GM23338 (cell line): ENCODE results near the gene MEGF10. TPM values are rescaled to one million over a fixed set of nuclear protein-coding genes. Genes with fewer than 3 reads are reported as not detected.

ENCODE experiments used
- ATAC-seq: fragments of 200-7000 bp; cut with Tn5 transposase; 3 replicates; pipeline ENCODE4 v1.9.1; 2020
- DNase-seq: peaks from one replicate; pipeline ENCODE4 v3.0.0-alpha.2; 2015; ENCODE audit warnings: low spot score
- H2AFZ ChIP-seq: fragments of 200-600 bp; sonication (generic); 2 replicates; pipeline ENCODE4 v1.8.0; 2016; ENCODE audit warnings: antibody characterized with exemption, mild to moderate bottlenecking, moderate library complexity
- H3F3A ChIP-seq: fragments of 200-600 bp; sonication (generic); replicated peaks from 2 replicates; pipeline ENCODE4 v1.8.0; 2017; ENCODE audit warnings: antibody characterized with exemption, mixed run types, low read depth
- H3K27ac ChIP-seq: fragments of 200-600 bp; sonication (generic); 2 replicates; pipeline ENCODE4 v1.6.1; 2016; ENCODE audit warnings: low read depth
- H3K27me3 ChIP-seq: fragments of 200-600 bp; sonication (generic); 2 replicates; pipeline ENCODE4 v1.8.0; 2016; ENCODE audit warnings: mild to moderate bottlenecking, mixed run types, moderate library complexity; ENCODE audit not compliant: insufficient read depth
- H3K36me3 ChIP-seq: fragments of 200-600 bp; sonication (generic); 2 replicates; pipeline ENCODE4 v1.8.0; 2016; ENCODE audit warnings: mild to moderate bottlenecking; ENCODE audit not compliant: insufficient read depth
- H3K4me1 ChIP-seq: fragments of 200-600 bp; sonication (generic); 2 replicates; pipeline ENCODE4 v1.8.0; 2016; ENCODE audit warnings: mild to moderate bottlenecking, moderate library complexity; ENCODE audit not compliant: insufficient read depth
- H3K4me2 ChIP-seq: fragments of 200-600 bp; sonication (generic); 2 replicates; pipeline ENCODE4 v1.7.1; 2017; ENCODE audit warnings: mixed run types
- H3K4me3 ChIP-seq: fragments of 200-600 bp; sonication (generic); 2 replicates; pipeline ENCODE4 v1.6.1; 2016; ENCODE audit warnings: mixed run types
- H3K79me2 ChIP-seq: fragments of 200-600 bp; sonication (generic); replicated peaks from 2 replicates; pipeline ENCODE4 v1.8.0; 2017; ENCODE audit warnings: mild to moderate bottlenecking; ENCODE audit not compliant: insufficient read depth
- H3K9me2 ChIP-seq: fragments of 200-600 bp; sonication (generic); 2 replicates; pipeline ENCODE4 v1.8.0; 2017; ENCODE audit not compliant: insufficient read depth
- H4K20me1 ChIP-seq: fragments of 200-600 bp; sonication (generic); replicated peaks from 2 replicates; pipeline ENCODE4 v1.8.0; 2017; ENCODE audit warnings: mild to moderate bottlenecking; ENCODE audit not compliant: insufficient read depth
- H3K27ac Mint-ChIP-seq: 2 replicates; pipeline ENCODE4 v1.8.0; 2020; ENCODE audit warnings: inconsistent platforms, mild to moderate bottlenecking, moderate library complexity, mixed read lengths
- H3K27me3 Mint-ChIP-seq: 3 replicates; pipeline ENCODE4 v1.8.0; 2022; ENCODE audit warnings: low read depth, mild to moderate bottlenecking, moderate library complexity, mixed read lengths, inconsistent platforms; ENCODE audit not compliant: insufficient read depth, poor library complexity
- H3K36me3 Mint-ChIP-seq: 3 replicates; pipeline ENCODE4 v1.8.0; 2021; ENCODE audit warnings: low read depth, mild to moderate bottlenecking, inconsistent platforms, moderate library complexity, mixed read lengths
- H3K4me1 Mint-ChIP-seq: 3 replicates; pipeline ENCODE4 v1.8.0; 2020; ENCODE audit warnings: mild to moderate bottlenecking, inconsistent platforms, mixed read lengths
- H3K4me3 Mint-ChIP-seq: 3 replicates; pipeline ENCODE4 v1.8.0; 2021; ENCODE audit warnings: moderate library complexity, mild to moderate bottlenecking, inconsistent platforms, mixed read lengths
- H3K9me3 Mint-ChIP-seq: 3 replicates; pipeline ENCODE4 v1.8.0; 2020; ENCODE audit warnings: moderate library complexity, mild to moderate bottlenecking, inconsistent platforms, mixed read lengths
- CTCF ChIP-seq, 2 experiments: fragments of 200-600 bp in 1 of 2; sonication (generic) in 1 of 2; conservative IDR thresholded peaks; 2 replicates each; pipeline versions ENCODE4 v1.5.1 to v1.6.1; 2016 to 2017; ENCODE audit warnings: antibody characterized with exemption in 2 of 2, low read depth in 2 of 2, mild to moderate bottlenecking in 2 of 2, moderate library complexity in 1 of 2
- ETS1 ChIP-seq: IDR thresholded peaks from 2 replicates; pipeline ENCODE4 v1.6.1; 2016; ENCODE audit warnings: antibody characterized with exemption
- EZH2 ChIP-seq: fragments of 200-600 bp; sonication (generic); IDR thresholded peaks from one replicate; pipeline ENCODE4 v1.8.0; 2017; ENCODE audit warnings: antibody characterized with exemption, mild to moderate bottlenecking, low read depth; ENCODE audit not compliant: unreplicated experiment
- EZH2phosphoT487 ChIP-seq: fragments of 200-600 bp; sonication (generic); IDR thresholded peaks from one replicate; pipeline ENCODE4 v1.8.1; 2018; ENCODE audit warnings: antibody characterized with exemption; ENCODE audit not compliant: unreplicated experiment
- NANOG ChIP-seq: IDR thresholded peaks from 2 replicates; pipeline ENCODE4 v1.6.1; 2016; ENCODE audit warnings: antibody characterized with exemption, borderline replicate concordance
- POLR2AphosphoS5 ChIP-seq: IDR thresholded peaks from 2 replicates; pipeline ENCODE4 v1.6.1; 2016; ENCODE audit warnings: antibody characterized with exemption, low read depth
- REST ChIP-seq: IDR thresholded peaks from one replicate; pipeline ENCODE4 v1.6.1; 2018; ENCODE audit warnings: antibody characterized with exemption; ENCODE audit not compliant: unreplicated experiment
- STAT1 ChIP-seq: IDR thresholded peaks from one replicate; pipeline ENCODE4 v1.6.1; 2016; ENCODE audit warnings: antibody characterized with exemption; ENCODE audit not compliant: unreplicated experiment
- polyA plus RNA-seq: library from polyadenylated mRNA; unstranded; fragments of >200 nt; fragmentation: Nextera tagmentation; extraction: Ambion mirVana; gene quantifications from 2 replicates; pipeline ENCODE4 v1.2.1, GENCODE V29; 2016
- total RNA-seq: library from RNA; depleted of rRNA; stranded (reverse); fragments of >200 nt; shearing (Covaris generic); gene quantifications from 2 replicates; pipeline ENCODE4 v1.2.3, GENCODE V29; 2014

MEGF10 gene
- total and polyA plus RNA-seq, 2 experiments from 2014 or later, result 4.5 to 28.3 TPM

- peaks cover 3% of the 10 kb centered on the region; the same call in 2 of the 3 replicates for H3K4me1 Mint-ChIP-seq
- no peak overlapping the region for H3K4me2 ChIP-seq
- H3K36me3 ChIP-seq, result no peaks in the 10 kb centered on the region
- H3K27me3 ChIP-seq, result no peaks in the 10 kb centered on the region
- H3K27ac Mint-ChIP-seq, result no peak overlapping the region
- H3K9me2 ChIP-seq, result no peaks in the 10 kb centered on the region
- H3K27ac ChIP-seq, result no peak overlapping the region
- H3K4me3 ChIP-seq, result no peak overlapping the region
- H3K36me3 Mint-ChIP-seq, result peaks cover 19% of the 10 kb centered on the region
- no peak overlapping the region for H2AFZ ChIP-seq
- H4K20me1 ChIP-seq, result no peaks in the 10 kb centered on the region
- TF ChIP-seq CTCF (conservative IDR thresholded peaks at IDR 0.05; ENCODE audit: low read depth in 2 of 2), result peak in 1 of 2 experiments; percentile 33; a peak in 1 of 4 replicates
- TF ChIP-seq EZH2, result no peak
- no peaks in the 10 kb centered on the region for H3K4me1 ChIP-seq
- H3K9me3 Mint-ChIP-seq, result no peaks in the 10 kb centered on the region
- H3F3A ChIP-seq, result no peaks in the 10 kb centered on the region
- no peak; the same call in 2 of the 3 replicates for ATAC-seq
- H3K4me3 Mint-ChIP-seq, result no peak overlapping the region
- no peaks in the 10 kb centered on the region for H3K79me2 ChIP-seq
- H3K27me3 Mint-ChIP-seq, result peaks cover 2% of the 10 kb centered on the region
- DNase-seq, result no peak
These were observed 128.5 kb downstream of the MEGF10 start for GRCh38 chr5:127418974-127419682.

GRCh38 chr5:127419683-127420257 is 129.2 kb downstream of the MEGF10 start:
- H3K79me2 ChIP-seq, result no peaks in the 10 kb centered on the region
- no peak overlapping the region for H3K27ac ChIP-seq
- no peaks in the 10 kb centered on the region for H3F3A ChIP-seq
- no peaks in the 10 kb centered on the region for H3K9me2 ChIP-seq
- Mint-ChIP-seq H3K27me3 (no peaks in the 10 kb centered on the region), H3K36me3 (peaks cover 25% of the 10 kb centered on the region), H3K9me3 (no peaks in the 10 kb centered on the region), H3K27ac (no peak overlapping the region), H3K4me3 (no peak overlapping the region), H3K4me1 (peaks cover 9% of the 10 kb centered on the region; the same call in 2 of the 3 replicates)
- no peak overlapping the region for H3K4me2 ChIP-seq
- TF ChIP-seq EZH2phosphoT487, result no peak
- ATAC-seq, result no peak
- no peak overlapping the region for H2AFZ ChIP-seq
- no peaks in the 10 kb centered on the region for H3K4me1 ChIP-seq
- no peaks in the 10 kb centered on the region for H3K36me3 ChIP-seq
- H3K4me3 ChIP-seq, result no peak overlapping the region
- H4K20me1 ChIP-seq, result no peaks in the 10 kb centered on the region
- no peaks in the 10 kb centered on the region for H3K27me3 ChIP-seq
- DNase-seq, result no peak

- no peaks in the 10 kb centered on the region for H4K20me1 ChIP-seq
- no peaks in the 10 kb centered on the region for H3K36me3 ChIP-seq
- no peaks in the 10 kb centered on the region for H3K9me2 ChIP-seq
- no peaks in the 10 kb centered on the region for H3K4me1 ChIP-seq
- H3F3A ChIP-seq, result no peaks in the 10 kb centered on the region
- H3K4me3 ChIP-seq, result no peak overlapping the region
- H3K4me3 Mint-ChIP-seq, result no peak overlapping the region
- no peaks in the 10 kb centered on the region for H3K27me3 ChIP-seq
- no peaks in the 10 kb centered on the region for H3K79me2 ChIP-seq
- H3K4me2 ChIP-seq, result no peak overlapping the region
- ATAC-seq (no peak), DNase-seq (no peak)
- no peak overlapping the region for H2AFZ ChIP-seq
- H3K9me3 Mint-ChIP-seq, result no peaks in the 10 kb centered on the region
- no peaks in the 10 kb centered on the region for H3K27me3 Mint-ChIP-seq
- peaks cover 9% of the 10 kb centered on the region; the same call in 2 of the 3 replicates for H3K4me1 Mint-ChIP-seq
- H3K27ac ChIP-seq, result no peak overlapping the region
- no peak overlapping the region for H3K27ac Mint-ChIP-seq
- H3K36me3 Mint-ChIP-seq, result peaks cover 32% of the 10 kb centered on the region
- TF ChIP-seq ETS1 (no peak), STAT1 (no peak), EZH2phosphoT487 (no peak), REST (no peak), NANOG (no peak), POLR2AphosphoS5 (no peak)
These were observed 130.2 kb downstream of the MEGF10 start for GRCh38 chr5:127420758-127421157.
